SK-N-MC (cell line): ENCODE data around the gene GPALPP1.
"Not testable (repeated sequence)": the region's sequence is repeated elsewhere in the genome, so short reads cannot be mapped to it uniquely, and the experiment has no call there.

Source experiments
- DNase-seq: peaks from one replicate; pipeline ENCODE4 v3.0.0-alpha.2; 2011; ENCODE audit warnings: low read depth, low spot score
- H3K27ac ChIP-seq: fragments of 200-600 bp; sonication (generic); 2 replicates; pipeline ENCODE4 v1.5.1; 2016; ENCODE audit warnings: mixed run types
- H3K36me3 ChIP-seq: fragments of 200-600 bp; sonication (generic); 2 replicates; pipeline ENCODE4 v1.6.1; 2017; ENCODE audit warnings: antibody characterized with exemption, low read length, mixed read lengths; ENCODE audit not compliant: insufficient read depth
- H3K4me3 ChIP-seq: fragments of 200-600 bp; sonication (generic); 2 replicates; pipeline ENCODE4 v1.5.1; 2016
- H3K9ac ChIP-seq: fragments of 200-600 bp; sonication (generic); 2 replicates; pipeline ENCODE4 v1.8.0; 2017; ENCODE audit warnings: mixed run types, mixed read lengths; ENCODE audit not compliant: insufficient read length
- H3K9me3 ChIP-seq: fragments of 200-600 bp; sonication (generic); 2 replicates; pipeline ENCODE4 v1.6.1; 2017; ENCODE audit warnings: low read depth, mild to moderate bottlenecking, antibody characterized with exemption, low read length, moderate library complexity, mixed read lengths
- EZH2 ChIP-seq: fragments of 200-600 bp; sonication (generic); IDR thresholded peaks from one replicate; pipeline ENCODE4 v1.6.1; 2017; ENCODE audit warnings: antibody characterized with exemption
- FOXP2 ChIP-seq: optimal IDR thresholded peaks from 2 replicates; pipeline ENCODE3; 2011; ENCODE audit warnings: mild to moderate bottlenecking, moderate library complexity; ENCODE audit not compliant: insufficient read depth; ENCODE audit errors: extremely low read length, control extremely low read depth
- POLR2AphosphoS5 ChIP-seq: IDR thresholded peaks from 2 replicates; pipeline ENCODE4 v1.6.1; 2012; ENCODE audit warnings: mild to moderate bottlenecking, low read depth, low read length, borderline replicate concordance

GPALPP1 gene

GRCh38 chr13:45063261-45063860 lies 74.0 kb downstream of the GPALPP1 start:
- Histone ChIP-seq H3K36me3 (no peaks in the 10 kb centered on the region), H3K9ac (no peak overlapping the region), H3K4me3 (no peak overlapping the region), H3K27ac (no peak overlapping the region), H3K9me3 (no peaks in the 10 kb centered on the region)
- no peak for TF ChIP-seq POLR2AphosphoS5
- no peak for TF ChIP-seq EZH2
- no peak for TF ChIP-seq FOXP2
- DNase-seq: no peak

- H3K9ac ChIP-seq, H3K27ac ChIP-seq, DNase-seq: not testable (repeated sequence)
Observed at GRCh38 chr13:45063889-45064288, 74.6 kb downstream of the GPALPP1 start.

GRCh38 chr13:45064889-45065288 lies 75.6 kb downstream of the GPALPP1 start:
- DNase-seq: no peak
- Histone ChIP-seq H3K36me3 (no peaks in the 10 kb centered on the region), H3K9me3 (no peaks in the 10 kb centered on the region), H3K4me3 (no peak overlapping the region), H3K27ac (no peak overlapping the region), H3K9ac (no peak overlapping the region)
- TF ChIP-seq POLR2AphosphoS5 (no peak), EZH2 (no peak), FOXP2 (no peak)

More at GRCh38 chr13:45063889-45064288, 74.6 kb downstream of the GPALPP1 start:
- not testable (repeated sequence) for H3K4me3 ChIP-seq, H3K9me3 ChIP-seq, H3K36me3 ChIP-seq

DNA sequence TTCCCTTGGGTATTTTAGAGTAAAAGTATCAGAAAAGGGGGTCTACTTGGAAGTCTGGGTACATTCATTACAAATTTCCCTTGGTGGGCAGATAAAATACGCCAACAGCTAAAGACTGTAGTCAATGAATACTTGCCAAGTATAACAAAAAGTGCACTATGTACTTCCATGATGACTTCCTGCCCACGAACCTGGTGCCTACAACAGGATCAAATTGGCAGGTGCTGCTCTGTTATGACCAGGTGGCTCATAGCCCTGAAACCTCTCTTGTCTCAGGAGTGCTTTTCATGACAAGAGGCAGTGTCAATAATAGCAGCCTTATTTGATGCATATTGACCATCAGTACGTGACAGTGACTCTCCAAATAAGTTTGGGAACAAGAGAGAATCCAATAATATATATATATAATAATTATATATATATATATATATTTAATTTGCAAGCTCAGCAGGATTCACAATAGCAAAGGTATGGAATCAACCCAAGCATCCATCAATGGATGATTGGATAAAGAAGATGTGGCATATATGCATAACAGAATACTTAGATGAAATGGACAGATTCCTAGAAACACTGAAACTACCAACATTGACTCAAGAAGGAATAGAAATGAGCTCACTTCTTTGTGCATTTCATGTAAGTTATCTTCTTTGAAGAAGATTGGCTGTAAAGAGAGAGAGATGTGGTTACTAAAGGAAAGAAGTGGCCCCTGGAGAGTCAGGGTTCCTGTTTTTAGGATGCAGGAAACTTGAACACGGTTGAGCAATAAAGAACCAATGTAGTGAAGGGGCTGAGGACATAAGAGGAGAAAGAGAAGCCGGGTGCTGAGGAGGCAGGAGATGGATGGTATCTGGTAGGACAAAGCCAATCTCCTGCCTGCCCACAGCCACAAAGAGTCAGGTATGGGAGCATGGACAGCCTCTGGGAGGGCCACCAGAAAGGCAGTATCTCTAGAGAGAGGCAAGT lies 79.0 kb downstream of the GPALPP1 start:
- H3K27ac ChIP-seq: no peak overlapping the region
- H3K9ac ChIP-seq: no peak overlapping the region
- TF ChIP-seq EZH2 (no peak), POLR2AphosphoS5 (no peak)
- H3K4me3 ChIP-seq: no peak overlapping the region
- DNase-seq: no peak
- no peaks in the 10 kb centered on the region for H3K9me3 ChIP-seq
- no peaks in the 10 kb centered on the region for H3K36me3 ChIP-seq

DNA sequence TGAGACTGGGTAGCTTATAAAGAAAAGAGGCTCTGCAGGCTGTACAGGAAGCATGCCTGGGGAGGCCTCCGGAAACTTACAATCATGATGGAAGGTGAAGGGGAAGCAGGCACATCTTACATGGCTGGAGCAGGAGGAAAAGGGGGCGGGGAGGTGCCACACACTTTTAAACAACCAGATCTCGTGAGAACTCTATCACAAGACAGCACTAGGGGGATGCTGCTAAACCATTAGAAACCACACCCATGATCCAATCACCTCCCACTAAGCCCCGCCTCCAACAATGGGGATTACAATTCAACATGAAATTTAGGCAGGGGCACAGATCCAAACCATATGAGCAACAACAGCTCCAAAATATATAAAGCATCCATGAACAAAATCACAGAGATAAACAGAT lies 84.5 kb downstream of the GPALPP1 start:
- no peak overlapping the region for H3K27ac ChIP-seq
- no peaks in the 10 kb centered on the region for H3K36me3 ChIP-seq
- TF ChIP-seq FOXP2 (no peak), POLR2AphosphoS5 (no peak), EZH2 (no peak)
- H3K9ac ChIP-seq: no peak overlapping the region
- no peak for DNase-seq
- no peaks in the 10 kb centered on the region for H3K9me3 ChIP-seq
- no peak overlapping the region for H3K4me3 ChIP-seq

- no peak for DNase-seq
- Histone ChIP-seq H3K4me3 (no peak overlapping the region), H3K9me3 (no peaks in the 10 kb centered on the region), H3K36me3 (no peaks in the 10 kb centered on the region), H3K9ac (no peak overlapping the region), H3K27ac (no peak overlapping the region)
- TF ChIP-seq EZH2 (no peak), FOXP2 (no peak), POLR2AphosphoS5 (no peak)
Observed at GRCh38 chr13:45074721-45075120, 85.4 kb downstream of the GPALPP1 start.

- no peak overlapping the region for H3K27ac ChIP-seq
- no peak for TF ChIP-seq FOXP2
- TF ChIP-seq POLR2AphosphoS5: no peak
- no peak for TF ChIP-seq EZH2
- H3K36me3 ChIP-seq: no peaks in the 10 kb centered on the region
- DNase-seq: no peak
- H3K9me3 ChIP-seq: no peaks in the 10 kb centered on the region
- H3K4me3 ChIP-seq: no peak overlapping the region
- no peak overlapping the region for H3K9ac ChIP-seq
Observed at GRCh38 chr13:45078003-45078402, 88.7 kb downstream of the GPALPP1 start.
